ENCODE data around the gene TEX13C.
"Not testable (repeated sequence)": the region's sequence is repeated elsewhere in the genome, so short reads cannot be mapped to it uniquely, and the experiment has no call there.

TEX13C gene
- long read RNA-seq, donor 1: 0 reads
- long read RNA-seq, donor 2, full-length matches to known transcripts: 1 of 1 reads
- long read RNA-seq, donor 2, partial matches to known transcripts: 0 of 1 reads
- long read RNA-seq, donor 2, other reads (novel, unspliced or antisense): 0 of 1 reads
- long read RNA-seq, donor 3: 0 reads
- long read RNA-seq, donor 4: 0 reads
- long read RNA-seq, donor 5: 0 reads
- long read RNA-seq, donor 6, full-length matches to known transcripts: 1 of 1 reads
- long read RNA-seq, donor 6, partial matches to known transcripts: 0 of 1 reads
- long read RNA-seq, donor 6, other reads (novel, unspliced or antisense): 0 of 1 reads
- long read RNA-seq, donor 7: 0 reads
- long read RNA-seq, donor 8: 0 reads

GRCh38 chrX:125319646-125320521, at the start of gene TEX13C:
Gene TEX13C (plus strand): TSS chrX:125319871. CDS start chrX:125320120, 249 bp downstream.
- no peak for DNase-seq

DNA sequence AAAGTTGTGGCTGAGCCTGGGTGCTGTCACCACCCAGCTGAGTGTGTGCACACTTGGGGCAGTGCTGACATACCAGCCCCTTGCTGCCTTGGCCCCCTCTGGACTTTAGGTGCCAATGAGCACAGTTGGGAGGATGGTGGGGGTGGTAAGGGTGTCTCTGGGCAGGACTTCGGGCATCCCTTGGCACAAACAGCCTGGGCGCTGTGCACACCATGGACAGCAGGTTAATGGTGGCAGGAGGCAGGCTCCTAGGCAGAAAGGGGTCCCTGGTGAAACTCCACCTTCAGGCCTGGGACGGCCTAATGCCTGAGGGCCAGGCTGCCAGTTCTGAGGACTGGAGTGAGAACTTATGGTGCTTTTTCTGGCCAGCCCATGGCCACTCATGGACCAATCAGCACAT, 32.4 kb upstream of the TEX13C start:
- no peak for DNase-seq

GRCh38 chrX:125288343-125288742, 31.3 kb upstream of the TEX13C start:
- no peak for DNase-seq

DNA sequence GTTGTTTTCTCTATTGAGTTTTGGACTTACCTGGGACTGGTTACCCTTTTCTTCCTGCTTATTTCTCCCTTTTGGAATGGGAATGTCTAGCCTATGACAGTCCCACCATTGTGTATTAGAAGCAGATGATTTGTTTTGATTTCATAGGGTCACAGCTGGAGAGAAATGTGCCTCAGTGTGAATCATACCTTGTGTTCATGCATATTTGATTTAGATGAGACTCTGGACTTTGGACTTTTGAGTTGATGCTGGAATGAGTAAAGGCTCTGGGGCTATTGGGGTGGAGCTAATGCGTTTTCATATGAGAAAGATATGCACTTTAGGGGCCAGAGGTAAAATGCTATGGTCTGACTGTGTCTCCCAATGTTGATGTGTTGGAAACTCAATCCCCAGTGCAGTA, 30.5 kb upstream of the TEX13C start:
- DNase-seq: no peak

GRCh38 chrX:125289920-125290319, 29.8 kb upstream of the TEX13C start:
- no peak for DNase-seq

- DNase-seq: no peak
These were observed 28.5 kb upstream of the TEX13C start for GRCh38 chrX:125291124-125291523.

DNA sequence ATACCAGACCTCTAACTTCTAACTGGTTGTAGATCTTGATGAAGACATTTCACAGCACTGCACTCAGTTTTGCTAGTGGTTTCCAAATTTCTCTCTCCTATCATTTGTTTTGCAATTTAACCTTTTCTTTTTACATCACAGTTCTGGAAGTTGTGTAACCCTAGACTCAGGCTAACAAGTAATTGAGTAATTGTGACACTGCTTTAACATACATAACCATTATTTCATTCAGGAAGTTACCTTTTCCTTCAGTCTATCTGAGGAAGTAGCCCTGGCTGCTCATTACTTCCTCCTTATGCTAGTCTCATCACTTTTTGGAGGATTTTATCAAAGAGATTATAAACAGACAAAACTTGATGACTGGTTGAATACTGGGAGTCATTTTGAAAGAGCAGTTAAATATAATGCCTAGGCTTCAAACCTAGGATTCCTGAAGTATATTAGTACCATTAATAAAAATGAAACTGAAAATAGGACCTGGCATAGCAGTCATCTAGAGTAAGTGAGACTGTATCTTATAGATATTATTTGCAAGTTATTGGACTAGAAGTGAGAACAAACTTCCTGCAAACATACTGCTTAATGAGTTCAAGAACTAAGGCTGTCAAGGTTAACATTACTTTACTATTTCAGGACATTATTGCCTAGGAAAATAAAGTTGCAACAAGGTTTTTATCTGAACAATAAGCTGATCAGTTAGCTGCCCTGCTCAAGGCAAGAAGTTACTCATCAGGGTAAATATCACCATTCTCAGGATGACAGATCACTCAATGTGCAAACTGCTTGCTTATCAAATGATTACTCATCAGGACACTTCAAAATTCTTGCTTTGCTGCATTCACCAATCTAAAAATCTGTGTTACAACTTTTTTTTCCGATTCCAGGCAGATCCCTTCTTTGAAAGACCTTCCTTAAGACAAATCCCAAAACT, 25.6 kb upstream of the TEX13C start:
- DNase-seq: no peak

DNA sequence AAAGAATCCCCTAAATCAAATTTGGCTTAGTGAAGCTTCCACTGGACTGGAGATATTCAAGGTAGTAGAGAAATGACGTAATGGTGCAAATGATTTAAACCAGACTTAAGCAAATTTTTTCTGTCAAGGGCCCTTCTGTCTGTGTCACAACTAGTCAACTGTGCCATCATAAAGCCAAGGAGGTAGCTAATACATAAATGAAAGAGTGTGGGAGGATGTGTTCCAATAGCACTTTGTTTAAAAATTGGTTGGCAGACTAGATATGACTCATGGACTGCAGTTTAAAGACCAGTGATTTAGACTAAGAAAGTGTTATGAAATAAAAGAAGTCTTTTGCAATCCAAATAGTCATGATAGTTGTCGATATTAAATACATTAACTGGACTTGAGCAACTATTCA, 24.3 kb upstream of the TEX13C start:
- no peak for DNase-seq

GRCh38 chrX:125298871-125299270, 20.8 kb upstream of the TEX13C start:
- no peak for DNase-seq

GRCh38 chrX:125306335-125306866, 13.3 kb upstream of the TEX13C start:
- DNase-seq: no peak

DNA sequence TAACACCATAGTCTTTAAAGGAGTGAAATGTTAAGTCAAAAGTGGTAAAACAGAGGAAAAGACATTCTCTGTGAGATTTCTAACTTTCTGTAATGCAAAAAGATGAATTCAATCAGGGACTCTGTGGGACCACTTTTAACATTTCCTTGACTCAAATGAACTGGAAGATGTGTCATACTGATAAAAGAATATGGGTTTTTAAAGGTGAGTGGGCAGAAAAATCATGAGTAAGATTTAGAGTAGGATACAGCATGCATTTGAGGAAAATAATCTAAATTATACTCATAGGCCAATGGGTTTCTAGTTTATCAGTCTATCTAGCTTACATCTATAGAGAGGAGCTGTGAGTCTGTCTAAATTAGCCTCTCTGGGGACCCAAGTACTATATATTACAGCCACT, 11.0 kb upstream of the TEX13C start:
- DNase-seq: no peak

GRCh38 chrX:125319166-125319565, 505 bp upstream of the TEX13C start:
- not testable (repeated sequence) for DNase-seq

DNA sequence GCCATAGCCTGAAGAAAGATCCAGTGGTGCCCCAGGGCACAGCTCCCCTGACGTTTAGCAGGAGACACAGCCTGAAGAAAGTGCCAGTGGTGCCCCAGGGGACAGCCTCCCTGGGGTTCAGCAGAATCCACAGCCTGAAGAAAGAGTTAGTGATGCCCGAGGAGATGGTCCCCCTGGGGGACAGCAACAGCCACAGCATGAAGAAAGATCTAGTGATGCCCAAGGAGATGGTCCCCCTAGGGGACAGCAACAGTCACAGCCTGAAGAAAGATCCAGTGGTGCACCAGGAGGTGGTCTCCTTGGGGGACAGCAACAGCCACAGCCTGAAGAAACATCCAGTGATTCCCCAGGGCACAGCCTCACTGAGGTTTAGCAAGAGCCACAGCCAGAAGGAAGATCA, 2.8 kb downstream of the TEX13C start:
- DNase-seq: no peak

- DNase-seq: no peak
These were observed 6.9 kb downstream of the TEX13C start for GRCh38 chrX:125326599-125326998.

DNA sequence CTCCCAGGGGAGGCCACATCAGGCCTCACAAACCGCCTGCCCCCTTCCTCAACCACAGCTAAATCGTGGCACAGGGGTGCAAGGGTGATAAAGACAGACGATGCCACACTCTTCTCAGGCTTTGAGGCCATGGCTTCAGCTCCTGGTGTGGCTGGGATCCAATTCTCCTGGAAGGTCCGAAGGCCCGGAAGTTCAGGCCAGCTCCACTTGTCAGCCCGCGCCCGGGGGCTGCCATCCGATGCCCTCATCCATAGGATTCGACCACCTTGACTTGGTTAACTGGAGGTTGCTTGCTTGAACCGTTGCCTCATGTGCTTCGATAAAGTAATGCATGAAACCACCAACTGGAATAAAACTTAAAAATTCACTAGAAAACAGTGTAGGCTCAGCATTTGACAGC, 8.2 kb downstream of the TEX13C start:
- no peak for DNase-seq

GRCh38 chrX:125333583-125333982, 13.9 kb downstream of the TEX13C start:
- no peak for DNase-seq

DNA sequence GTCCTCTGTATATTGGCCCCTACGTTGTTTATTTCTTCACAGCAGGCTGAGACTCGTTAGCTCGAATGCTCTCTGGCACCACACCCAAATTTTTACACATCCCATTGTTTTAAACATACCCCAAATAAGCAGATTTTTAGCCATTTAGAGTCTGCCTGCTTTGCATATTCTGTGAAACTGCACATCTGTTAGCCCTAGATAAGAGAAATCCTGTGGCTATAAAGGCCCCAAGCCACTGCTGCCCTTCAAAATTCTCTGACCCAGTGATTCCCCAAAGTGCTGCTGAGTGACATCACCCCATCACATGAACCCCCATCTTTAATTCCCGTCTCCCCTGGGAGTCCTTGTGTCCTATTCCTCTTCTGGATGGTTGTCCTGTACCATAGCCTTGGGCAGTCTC, 20.8 kb downstream of the TEX13C start:
- no peak for DNase-seq

- no peak for DNase-seq
These were observed 54.5 kb downstream of the TEX13C start for GRCh38 chrX:125374169-125374568.

Data from right kidney (tissue), 9 donors.